DOHH2 (cell line): ENCODE data around the gene MMP14.

Experiments used
- CTCF ChIP-seq: fragments of 200-600 bp; sonication (generic); IDR thresholded peaks from one replicate; pipeline ENCODE4 v1.5.1; 2014; ENCODE audit warnings: antibody characterized with exemption, mild to moderate bottlenecking, low read depth, low read length; ENCODE audit not compliant: poor library complexity, severe bottlenecking
- EZH2phosphoT487 ChIP-seq: fragments of 200-600 bp; sonication (generic); IDR thresholded peaks from 2 replicates; pipeline ENCODE4 v1.6.1; 2017; ENCODE audit warnings: borderline replicate concordance, mild to moderate bottlenecking, antibody characterized with exemption, low read length, moderate library complexity, mixed read lengths

- TF ChIP-seq CTCF = no peak
- no peak for TF ChIP-seq EZH2phosphoT487
Observed at GRCh38 chr14:22829661-22830442, 6.5 kb upstream of the MMP14 start, which contains the start of gene MRPL52.
